GM18873 (cell line): ENCODE measurements around the gene ATG16L1.

ENCODE experiments used
- ATAC-seq: cut with Tn5 transposase; IDR thresholded peaks from one replicate; pipeline ENCODE4 v1.9.1; 2021; ENCODE audit warnings: mild to moderate bottlenecking, moderate library complexity, moderate number of reproducible peaks; ENCODE audit not compliant: unreplicated experiment, low FRiP score

Gene ATG16L1

GRCh38 chr2:233256048-233256447, 4.6 kb downstream of the ATG16L1 start:
- ATAC-seq = no peak

DNA sequence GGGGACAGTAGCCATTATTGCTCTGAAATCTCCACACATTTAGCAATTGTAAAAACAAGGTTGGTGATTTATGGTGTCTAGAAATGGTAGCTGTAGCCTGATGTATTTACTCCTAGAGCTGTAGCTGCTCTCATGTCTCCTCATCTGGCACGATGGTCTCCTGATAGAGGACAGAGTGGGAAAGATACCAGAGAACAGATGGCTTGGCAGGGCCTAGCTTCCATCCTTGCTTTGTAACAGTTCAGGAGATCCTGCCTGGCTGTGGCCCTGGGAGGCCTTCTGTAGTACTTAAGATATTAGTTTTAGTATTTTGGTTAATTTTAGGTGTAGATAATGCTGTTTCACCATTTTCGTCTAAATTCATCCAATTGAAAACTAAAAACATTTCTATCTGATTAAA, 6.7 kb downstream of the ATG16L1 start:
- no peak for ATAC-seq

- no peak for ATAC-seq
Observed at GRCh38 chr2:233259730-233260129, 8.3 kb downstream of the ATG16L1 start.

- no peak for ATAC-seq
Observed at GRCh38 chr2:233260661-233261060, 9.2 kb downstream of the ATG16L1 start.

DNA sequence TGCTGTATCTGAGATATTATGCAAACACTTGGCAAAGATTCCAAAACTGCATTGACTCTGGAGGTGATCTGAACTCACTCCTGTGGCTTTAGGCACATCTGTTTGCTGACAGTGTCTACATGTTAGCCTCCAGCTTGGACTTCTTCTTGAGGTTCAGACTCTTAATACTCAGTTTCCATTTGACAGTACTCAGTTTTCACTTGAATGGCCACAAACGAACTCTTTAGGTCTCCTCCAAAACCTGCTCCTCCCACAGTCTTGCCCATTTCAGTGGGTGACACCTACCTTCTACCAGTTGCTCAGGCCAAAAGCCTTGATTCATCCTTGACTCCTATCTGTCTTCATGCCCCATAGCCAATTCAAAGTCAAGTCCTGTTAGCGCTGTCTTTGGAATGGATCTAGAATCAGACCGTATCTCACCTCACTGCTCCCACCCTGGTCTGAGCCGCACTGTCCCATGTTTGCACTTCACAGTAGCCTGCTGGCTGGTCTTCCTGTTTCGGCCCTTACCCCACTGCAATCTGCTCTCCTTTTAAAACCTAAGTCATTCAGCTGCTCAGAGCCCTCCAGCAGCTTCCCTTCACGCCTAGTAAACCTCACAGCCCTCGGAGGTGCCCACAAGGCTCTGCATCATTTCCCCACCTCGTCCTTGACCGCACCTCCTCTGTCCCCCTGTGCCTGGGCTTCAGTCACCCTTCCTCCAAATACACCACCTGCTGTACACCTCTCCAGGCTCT, 10.5 kb downstream of the ATG16L1 start:
- no peak for ATAC-seq

DNA sequence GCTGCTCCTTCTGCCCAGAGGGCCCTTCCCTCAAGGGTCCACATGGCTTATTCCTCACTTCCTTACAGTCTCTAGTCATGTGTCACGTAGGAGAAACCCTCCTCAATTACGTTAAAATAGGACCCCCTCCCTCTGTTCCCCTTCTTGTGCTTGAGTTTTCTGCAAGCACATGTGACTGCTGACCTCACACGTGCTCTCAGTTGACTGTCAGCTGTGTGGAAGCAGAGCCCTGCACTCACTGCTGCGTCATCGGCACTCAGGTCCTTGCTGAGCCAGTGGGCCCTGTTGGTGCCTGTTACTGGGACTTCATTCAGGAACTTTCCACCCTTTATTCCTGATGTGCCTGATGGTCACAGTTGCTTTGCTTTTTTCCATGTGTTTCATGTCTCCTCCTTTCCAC, 11.1 kb downstream of the ATG16L1 start:
- no peak for ATAC-seq

DNA sequence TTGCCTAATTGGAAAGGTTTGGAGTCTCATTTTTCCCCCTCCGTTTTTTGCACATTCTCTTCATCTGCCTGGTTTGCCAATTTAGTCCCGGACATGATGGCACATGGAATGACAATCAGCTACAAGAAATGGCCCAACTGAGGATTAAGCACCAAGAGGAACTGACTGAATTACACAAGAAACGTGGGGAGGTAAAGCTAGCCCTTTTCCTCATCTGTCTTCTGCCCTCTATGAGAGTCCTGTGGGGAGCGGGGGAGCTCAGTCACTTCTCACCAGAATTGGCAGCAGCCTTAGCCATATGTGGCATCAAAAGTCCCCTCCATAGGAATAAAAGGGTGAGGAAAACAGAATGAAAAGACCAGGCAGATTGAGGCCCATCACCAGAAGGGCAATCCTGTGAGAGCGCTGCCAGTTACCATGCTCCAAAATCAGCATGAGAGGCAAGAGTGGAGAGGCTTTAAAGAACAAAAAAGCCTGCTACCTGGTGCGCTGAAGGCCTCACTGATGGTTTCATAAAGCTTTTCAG, 11.6 kb downstream of the ATG16L1 start:
- ATAC-seq = no peak

GRCh38 chr2:233264667-233265066, 13.2 kb downstream of the ATG16L1 start:
- ATAC-seq = no peak

GRCh38 chr2:233265899-233266431, 14.5 kb downstream of the ATG16L1 start:
- ATAC-seq = no peak

- no peak for ATAC-seq
Observed at GRCh38 chr2:233266481-233266880, 15.0 kb downstream of the ATG16L1 start.

- ATAC-seq = peak; percentile 53
Observed at GRCh38 chr2:233267516-233268245, 16.2 kb downstream of the ATG16L1 start.

DNA sequence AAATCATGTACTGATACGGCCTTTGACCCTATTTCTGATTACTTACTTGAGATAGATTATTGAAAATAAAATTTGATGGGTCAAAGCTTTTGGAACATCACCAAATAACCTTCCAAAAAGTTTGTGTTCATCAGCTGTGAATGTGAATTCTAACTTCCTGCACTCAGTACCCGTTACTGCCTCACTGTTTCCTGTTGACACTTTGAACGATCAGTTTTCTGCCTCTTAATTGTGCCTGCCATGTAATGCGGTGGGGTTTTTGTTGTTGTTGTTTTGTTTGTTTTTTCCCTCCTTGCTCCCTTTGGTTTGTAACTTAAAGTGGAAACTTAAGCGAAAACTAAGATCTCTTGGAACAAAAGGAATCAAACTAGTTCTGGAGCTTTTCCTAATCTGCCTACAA, 18.9 kb downstream of the ATG16L1 start:
- no peak for ATAC-seq

DNA sequence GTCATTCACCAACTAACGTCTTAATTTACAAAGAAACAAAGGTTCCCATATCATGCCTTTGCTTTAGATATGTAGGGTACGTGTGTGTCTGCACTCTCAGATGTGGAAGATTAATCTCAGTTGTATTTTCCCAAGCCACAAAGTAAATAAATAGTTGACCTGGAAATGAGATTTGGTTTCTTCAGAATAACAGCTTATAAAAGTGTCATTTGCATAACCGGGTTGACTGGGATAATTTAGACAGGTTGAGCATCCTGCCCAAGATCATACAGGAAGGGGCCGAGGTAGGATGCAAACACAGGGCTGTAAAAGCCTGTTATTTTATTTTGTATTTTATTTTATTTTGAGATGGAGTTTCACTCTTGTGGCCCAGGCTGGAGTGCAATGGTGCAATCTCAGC, 19.5 kb downstream of the ATG16L1 start:
- no peak for ATAC-seq

DNA sequence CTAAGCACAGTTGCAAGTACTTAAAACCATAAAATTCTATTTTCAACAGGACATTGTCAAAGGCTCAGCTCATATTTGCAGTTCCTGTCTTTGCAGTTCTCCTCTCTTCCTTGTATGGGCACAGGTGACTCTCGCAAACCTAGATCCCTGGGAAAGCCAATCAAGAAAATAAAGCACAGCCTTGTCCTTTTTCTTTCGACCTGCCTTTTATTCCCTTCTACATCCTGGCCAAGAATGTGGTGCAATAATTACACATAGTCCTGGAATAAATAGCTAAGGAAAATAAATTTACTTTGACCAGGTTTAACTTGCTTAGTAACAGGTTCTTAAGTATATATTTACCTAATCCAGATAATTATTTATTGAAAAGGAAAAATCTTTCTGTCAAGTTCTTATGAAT, 20.2 kb downstream of the ATG16L1 start:
- no peak for ATAC-seq

DNA sequence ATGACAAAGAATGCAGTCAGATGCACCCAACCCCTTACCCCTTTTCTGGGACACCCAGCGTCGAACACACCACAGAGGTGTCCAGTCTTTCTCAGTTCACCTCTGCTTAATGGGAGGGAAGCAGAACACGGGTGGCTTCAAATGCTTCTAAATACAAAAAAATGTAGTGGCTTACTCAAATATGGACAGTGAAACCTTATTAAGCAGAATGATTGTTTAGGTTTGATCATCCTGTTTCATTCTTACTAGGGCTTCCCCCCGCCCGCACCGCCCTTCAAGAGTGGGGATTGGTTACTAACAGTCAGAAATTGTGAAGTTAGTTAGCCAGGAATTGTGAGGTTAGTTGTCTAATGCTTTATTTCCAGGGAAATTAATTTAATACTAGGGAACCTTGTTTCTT, 21.6 kb downstream of the ATG16L1 start:
- no peak for ATAC-seq

DNA sequence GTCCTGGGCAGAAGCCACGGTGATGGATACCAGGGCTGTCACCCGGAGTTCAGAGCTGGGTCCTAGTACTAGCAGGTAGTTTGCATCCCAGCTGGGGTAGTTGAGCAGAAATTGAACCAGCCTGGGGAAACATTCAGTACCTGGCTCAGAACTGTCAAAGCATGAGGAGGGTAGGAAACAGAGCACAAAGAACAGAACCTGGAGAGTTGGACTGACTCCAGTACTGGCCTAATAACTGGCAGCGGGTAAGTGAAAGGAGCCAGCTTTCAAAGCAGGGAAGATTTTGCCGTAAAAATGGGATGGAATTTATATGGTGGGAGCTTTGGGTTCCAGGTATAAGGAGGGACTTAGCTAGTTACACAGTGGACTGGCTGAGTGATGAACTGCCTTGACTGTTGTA, 23.8 kb downstream of the ATG16L1 start:
- ATAC-seq = no peak

DNA sequence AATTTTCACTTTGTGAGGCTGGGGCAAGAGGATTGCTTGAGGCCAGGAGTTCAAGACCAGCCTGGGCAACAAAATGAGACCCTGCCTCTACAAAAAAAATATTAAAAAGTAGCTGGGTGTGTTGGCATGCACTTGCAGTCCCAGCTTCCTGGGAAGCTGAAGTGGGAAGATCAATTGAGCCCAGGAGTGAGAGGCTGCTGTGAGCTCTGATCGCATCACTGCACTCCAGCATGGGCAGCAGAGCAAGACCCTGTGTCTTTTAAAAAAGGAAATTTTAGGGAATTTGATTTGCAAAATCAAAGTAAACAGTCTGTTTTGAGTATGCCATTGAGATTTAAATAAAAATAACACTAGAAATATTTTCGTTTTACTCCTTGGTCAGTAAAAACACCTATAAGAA, 27.4 kb downstream of the ATG16L1 start:
- no peak for ATAC-seq

DNA sequence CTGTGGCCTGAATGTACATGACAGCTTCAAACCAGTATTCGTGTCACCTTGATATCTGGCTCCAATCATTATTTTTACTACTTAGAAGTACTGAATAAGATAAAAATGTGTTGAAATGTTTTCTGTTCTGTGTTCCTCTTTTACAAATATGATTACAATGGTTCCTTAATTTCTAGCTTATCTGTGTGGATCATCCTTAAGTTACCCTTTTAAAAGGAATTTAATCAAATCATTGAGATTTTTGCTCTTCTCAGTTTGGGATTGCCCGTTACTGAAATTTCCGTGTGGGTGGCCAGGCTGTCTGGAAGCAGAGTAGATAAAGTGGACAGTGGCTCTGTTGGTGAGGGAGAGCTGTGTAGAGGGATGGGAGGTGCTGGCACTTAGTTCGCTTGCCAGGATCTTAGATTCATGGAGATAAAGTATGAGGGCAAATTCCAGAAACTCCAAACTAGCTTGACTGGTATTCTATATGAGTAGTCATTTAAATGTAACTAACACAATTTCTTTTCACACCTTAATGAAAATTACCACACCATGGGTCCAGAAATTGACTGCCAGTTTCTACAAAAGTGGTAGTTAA, 28.7 kb downstream of the ATG16L1 start:
- no peak for ATAC-seq

DNA sequence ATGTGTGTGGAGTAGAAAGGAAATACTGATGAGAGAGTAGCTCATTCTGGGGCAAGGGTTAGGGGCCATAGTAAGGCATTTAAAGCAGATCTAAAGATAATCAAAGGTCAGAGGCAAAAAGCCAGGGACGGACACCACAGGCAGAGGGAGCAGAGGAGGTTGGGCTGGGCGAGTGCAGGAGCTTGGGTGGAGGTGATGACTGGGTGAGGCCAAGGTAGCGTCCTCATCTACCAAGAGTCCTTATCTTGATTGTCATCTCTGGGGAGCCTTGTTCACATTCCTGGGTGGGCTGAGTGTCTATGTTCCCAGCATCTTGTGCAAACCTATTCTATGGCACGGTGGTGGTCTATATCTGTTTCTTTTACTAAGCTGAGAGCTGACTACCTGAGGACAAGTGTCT, 30.1 kb downstream of the ATG16L1 start:
- no peak for ATAC-seq

DNA sequence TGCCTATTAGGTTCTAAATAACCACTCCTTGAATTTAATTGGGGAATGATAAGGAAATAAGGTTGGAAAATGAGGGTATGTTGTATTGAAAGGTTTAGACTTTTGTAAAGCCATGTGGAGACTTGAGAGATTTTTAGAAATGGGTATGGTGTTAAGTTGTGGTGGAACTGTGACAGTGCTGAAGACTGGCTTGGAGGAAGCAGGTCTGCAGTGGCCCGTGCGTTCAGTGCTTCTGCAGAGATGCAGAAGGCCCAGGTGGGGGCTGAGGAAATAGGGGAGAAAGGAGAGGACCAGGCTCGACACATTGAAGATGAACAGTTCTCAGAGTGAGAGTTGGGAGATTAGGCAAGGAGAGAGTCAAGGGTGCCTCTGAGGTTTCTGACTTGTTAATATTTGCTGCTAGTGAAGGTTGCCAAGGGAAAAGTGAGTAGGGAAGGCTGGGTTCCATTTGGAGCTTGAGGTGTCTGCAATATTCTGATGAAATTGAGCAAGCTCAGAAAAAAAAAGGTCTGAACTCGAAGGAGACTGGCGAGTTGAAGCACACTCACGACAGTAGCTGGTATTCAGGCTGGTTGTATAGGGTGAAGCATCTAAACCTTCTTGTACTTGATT, 30.6 kb downstream of the ATG16L1 start:
- no peak for ATAC-seq

- no peak for ATAC-seq
Observed at GRCh38 chr2:233285921-233286320, 34.4 kb downstream of the ATG16L1 start.
